Measurements from ENCODE around the gene PLA2G5. TPM values are rescaled to one million over a fixed set of nuclear protein-coding genes. Genes with fewer than 3 reads are reported as not detected.

The PLA2G5 gene
- total and polyA plus RNA-seq, 9 of the 15 experiments (the other 6 are each of a cell fraction or from before 2014, with no cell fraction given), result not detected

GRCh38 chr1:20086800-20087199, 16.8 kb downstream of the PLA2G5 start (continued):
- TF ChIP-seq CCAR2 (IDR thresholded peaks at IDR 0.05; ENCODE audit: low read depth, low read length) (no peak), MCM3 (IDR thresholded peaks at IDR 0.05) (no peak), CBX2 (IDR thresholded peaks at IDR 0.05; ENCODE audit: insufficient read depth, low read length, poor library complexity, severe bottlenecking) (no peak), KDM4B (IDR thresholded peaks at IDR 0.05; ENCODE audit: borderline replicate concordance in 2 of 2, low read depth in 1 of 2) (no peak), PBX2 (CRISPR knock-in tag; IDR thresholded peaks at IDR 0.05; ENCODE audit: low read depth) (no peak), PBX2 (tag; conservative IDR thresholded peaks at IDR 0.05; ENCODE audit: low read depth) (no peak)

GRCh38 chr1:20087668-20088067, 17.7 kb downstream of the PLA2G5 start:
- H3K9ac ChIP-seq (ENCODE audit: insufficient read depth in 1 of 2, low read depth in 2 of 2, low read length in 2 of 2), result no peak overlapping the region
- 0% methylated on average over 4 of the region's 4 CpGs for WGBS (ENCODE audit: insufficient coverage, low coverage, missing lambda C conversion rate)
- no peaks in the 10 kb centered on the region for H3K9me1 ChIP-seq (ENCODE audit: control insufficient read depth, insufficient read depth, low read length)
- no peak overlapping the region for H2AFZ ChIP-seq (ENCODE audit: low read depth, low read length)
- H3K9me3 ChIP-seq (replicated peaks; ENCODE audit: control insufficient read depth, insufficient read depth, low read depth, low read length), result no peaks in the 10 kb centered on the region
- no peaks in the 10 kb centered on the region for H4K20me1 ChIP-seq (replicated peaks; ENCODE audit: control insufficient read depth, insufficient read depth, low read length)
- no peaks in the 10 kb centered on the region for H3K36me3 ChIP-seq (ENCODE audit: control insufficient read depth, insufficient read depth, low read length)
- no peak overlapping the region for H3K27ac ChIP-seq (ENCODE audit: extremely low read depth, low read depth, low read length)
- CTCF ChIA-PET (ENCODE audit: low intra/inter-chr PET ratio), result interaction anchor here (0.6 kb wide), 1 partner anchor 276 kb away, joined by 3 read pairs; no protein-coding TSS in a partner anchor
- BruUV-seq (replicated peaks), result no TSS peak
- H3K27me3 ChIP-seq (ENCODE audit: control insufficient read depth in 2 of 2, insufficient read depth in 2 of 2, low read length in 2 of 2), result peaks cover 15 to 57% of the 10 kb centered on the region in 2 experiments
- DNase-seq (ENCODE audit: extremely low read depth in 1 of 4, low spot score in 3 of 4) (peak; percentile 20 to 60 (median 48)), FAIRE-seq (no peak), ATAC-seq (peak; percentile 80)
- H3K79me2 ChIP-seq (ENCODE audit: control insufficient read depth, insufficient read depth, low read length), result no peaks in the 10 kb centered on the region
- H3K4me3 ChIP-seq, result no peak overlapping the region
- intact Hi-C loops (cut with micrococcal nuclease), result no loop called here
- no peak overlapping the region for H3K4me2 ChIP-seq (ENCODE audit: insufficient read depth, low read length)
- in situ Hi-C loops (cut with MboI), result no loop called here
- no peaks in the 10 kb centered on the region for H3K4me1 ChIP-seq (replicated peaks in 1 of 2; ENCODE audit: control insufficient read depth in 2 of 2, insufficient read depth in 2 of 2, low read length in 2 of 2)
- POLR2A ChIA-PET, result interaction anchor here (0.9 kb wide), 1 partner anchor 12 kb away, joined by 3 read pairs; no protein-coding TSS in a partner anchor
- TF ChIP-seq MCM3 (IDR thresholded peaks at IDR 0.05) (no peak), CBX3 (IDR thresholded peaks at IDR 0.05; ENCODE audit: borderline replicate concordance in 1 of 2, low read length in 2 of 2) (no peak), PREB (CRISPR knock-in tag; IDR thresholded peaks at IDR 0.05) (no peak), CTCF (IDR thresholded peaks at IDR 0.05 in 2 of 3, conservative IDR thresholded peaks at IDR 0.05 in 1 of 3; ENCODE audit: insufficient read depth in 2 of 3, low read depth in 1 of 3, low read length in 3 of 3) (peak; percentile 42 to 60 (median 54)), HMGN3 (IDR thresholded peaks at IDR 0.05; ENCODE audit: borderline replicate concordance, extremely low read depth, insufficient read length, low read depth, low read length) (no peak), ZNF347 (CRISPR knock-in tag; IDR thresholded peaks at IDR 0.05; ENCODE audit: low read depth) (no peak), TEAD4 (IDR thresholded peaks at IDR 0.05; ENCODE audit: low read length) (no peak), TEAD4 (CRISPR knock-in tag; IDR thresholded peaks at IDR 0.05; ENCODE audit: borderline replicate concordance) (no peak)

All from K562 (cell line).